Measurements from ENCODE around the gene ARL15. TPM values are rescaled to one million over a fixed set of nuclear protein-coding genes. Genes with fewer than 3 reads are reported as not detected.

Gene ARL15
- total RNA-seq, 1 experiment from 2014 or later = 13.0 TPM

DNA sequence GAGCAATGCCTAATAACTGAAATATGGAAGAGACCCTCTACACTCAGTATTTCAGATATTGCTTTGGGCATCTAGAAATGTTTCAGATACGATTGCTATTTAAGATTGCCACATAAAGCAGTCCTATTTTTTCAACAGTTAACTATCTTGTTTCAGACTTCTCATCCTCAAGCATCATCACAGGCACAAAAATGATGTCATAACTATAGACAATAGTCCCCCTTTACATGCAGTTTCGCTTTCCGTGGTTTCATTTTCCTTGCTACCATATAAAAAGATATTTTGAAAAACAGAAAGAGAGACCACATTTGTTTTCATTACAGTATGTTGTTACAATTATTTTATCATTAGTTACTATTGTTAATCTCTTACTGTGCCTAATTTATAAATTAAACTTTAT is 402.5 kb downstream of the ARL15 start:
- Histone ChIP-seq H3K9ac (ENCODE audit: extremely low read depth, insufficient read length, low read length) (no peak overlapping the region), H3K27ac (ENCODE audit: insufficient read length, low read depth, low read length) (no peak overlapping the region), H2BK5ac (ENCODE audit: insufficient read length, low read length) (no peak overlapping the region), H3K79me1 (ENCODE audit: insufficient read depth, low read depth, low read length, poor library complexity, severe bottlenecking) (no peaks in the 10 kb centered on the region), H3K23ac (ENCODE audit: insufficient read length, low read depth, low read length) (no peak overlapping the region), H3K23me2 (ENCODE audit: insufficient read length, low read depth, low read length, poor library complexity, severe bottlenecking) (no peaks in the 10 kb centered on the region), H3K4me1 (ENCODE audit: insufficient read depth, low read length) (no peaks in the 10 kb centered on the region), H2AFZ (ENCODE audit: low read length) (no peak overlapping the region), H3K14ac (ENCODE audit: insufficient read depth, low read length) (no peak overlapping the region), H2BK15ac (ENCODE audit: low read depth, low read length) (no peak overlapping the region), H3K4me2 (ENCODE audit: insufficient read depth, insufficient read length, low read length) (no peak overlapping the region), H4K5ac (ENCODE audit: insufficient read length, low read depth, low read length) (no peak overlapping the region), H2BK20ac (ENCODE audit: low read depth, low read length, poor library complexity, severe bottlenecking) (no peak overlapping the region), H2AK5ac (ENCODE audit: insufficient read length, low read length) (no peak overlapping the region), H3K27me3 (ENCODE audit: insufficient read depth, low read length) (no peaks in the 10 kb centered on the region), H4K8ac (replicated peaks; ENCODE audit: insufficient read length, low read depth, low read length) (no peak overlapping the region), H2BK120ac (ENCODE audit: low read depth, low read length, poor library complexity, severe bottlenecking) (no peak overlapping the region), H2BK12ac (ENCODE audit: insufficient read length, low read depth, low read length) (no peak overlapping the region), H3K18ac (ENCODE audit: insufficient read length, low read depth, low read length) (no peak overlapping the region), H4K91ac (ENCODE audit: insufficient read length, low read depth, low read length) (no peak overlapping the region), H3K9me3 (ENCODE audit: control insufficient read depth, low read depth, low read length) (no peaks in the 10 kb centered on the region), H3K56ac (ENCODE audit: insufficient read length, low read depth, low read length) (no peak overlapping the region), H3T11ph (ENCODE audit: low read length) (no peak overlapping the region), H3K4ac (ENCODE audit: low read depth, low read length) (no peak overlapping the region), H4K20me1 (ENCODE audit: control insufficient read depth, insufficient read depth, insufficient read length) (no peaks in the 10 kb centered on the region), H3K79me2 (ENCODE audit: insufficient read depth, low read length) (no peaks in the 10 kb centered on the region)
- DNase-seq = no peak
- TF ChIP-seq, protein P1, sequence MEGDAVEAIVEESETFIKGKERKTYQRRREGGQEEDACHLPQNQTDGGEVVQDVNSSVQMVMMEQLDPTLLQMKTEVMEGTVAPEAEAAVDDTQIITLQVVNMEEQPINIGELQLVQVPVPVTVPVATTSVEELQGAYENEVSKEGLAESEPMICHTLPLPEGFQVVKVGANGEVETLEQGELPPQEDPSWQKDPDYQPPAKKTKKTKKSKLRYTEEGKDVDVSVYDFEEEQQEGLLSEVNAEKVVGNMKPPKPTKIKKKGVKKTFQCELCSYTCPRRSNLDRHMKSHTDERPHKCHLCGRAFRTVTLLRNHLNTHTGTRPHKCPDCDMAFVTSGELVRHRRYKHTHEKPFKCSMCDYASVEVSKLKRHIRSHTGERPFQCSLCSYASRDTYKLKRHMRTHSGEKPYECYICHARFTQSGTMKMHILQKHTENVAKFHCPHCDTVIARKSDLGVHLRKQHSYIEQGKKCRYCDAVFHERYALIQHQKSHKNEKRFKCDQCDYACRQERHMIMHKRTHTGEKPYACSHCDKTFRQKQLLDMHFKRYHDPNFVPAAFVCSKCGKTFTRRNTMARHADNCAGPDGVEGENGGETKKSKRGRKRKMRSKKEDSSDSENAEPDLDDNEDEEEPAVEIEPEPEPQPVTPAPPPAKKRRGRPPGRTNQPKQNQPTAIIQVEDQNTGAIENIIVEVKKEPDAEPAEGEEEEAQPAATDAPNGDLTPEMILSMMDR (conservative IDR thresholded peaks at IDR 0.05) = no peak
- peaks cover 0 to 1% (median 0%) of the 10 kb centered on the region in 3 experiments; a peak in 1 of 7 replicates for H3K36me3 Mint-ChIP-seq (ENCODE audit: insufficient read depth in 1 of 3, low read depth in 3 of 3)
- no peaks in the 10 kb centered on the region for H3K4me1 Mint-ChIP-seq
- no peaks in the 10 kb centered on the region for H3K9me3 Mint-ChIP-seq
- H3K27ac Mint-ChIP-seq = no peak overlapping the region
- no peak overlapping the region for H3K4me3 Mint-ChIP-seq
- WGBS (ENCODE audit: extremely low coverage, insufficient read length, low lambda C conversion rate) = no CpG with 5 or more reads among the region's 3 CpGs
- no peaks in the 10 kb centered on the region for H3K27me3 Mint-ChIP-seq (ENCODE audit: low read depth)
